Neural cell (in vitro differentiated cells): ENCODE measurements around the gene ARFRP1. TPM values are rescaled to one million over a fixed set of nuclear protein-coding genes. Genes with fewer than 3 reads are reported as not detected.

Source experiments
- H2AFZ ChIP-seq: fragments of 200-600, 300-800 bp; sonication (generic), shearing (Covaris generic); 2 replicates; pipeline ENCODE4 v1.6.0; 2014; ENCODE audit warnings: low read depth, mild to moderate bottlenecking, antibody characterized with exemption, low read length, moderate library complexity
- H3F3A ChIP-seq: fragments of 200-600 bp; shearing (Covaris generic); 2 replicates; pipeline ENCODE4 v1.6.1; 2016; ENCODE audit warnings: mild to moderate bottlenecking, moderate library complexity, mixed read lengths, antibody characterized with exemption, low read length; ENCODE audit not compliant: insufficient read depth, poor library complexity, severe bottlenecking
- H3K27ac ChIP-seq: fragments of 200-600, 300-800 bp; sonication (generic), shearing (Covaris generic); 2 replicates; pipeline ENCODE4 v1.5.1; 2014; ENCODE audit warnings: mild to moderate bottlenecking, low read length, moderate library complexity
- H3K27me3 ChIP-seq: fragments of 300-800, 200-600 bp; sonication (generic), shearing (Covaris generic); 2 replicates; pipeline ENCODE4 v1.6.0; 2014; ENCODE audit warnings: mild to moderate bottlenecking, low read depth, low read length, moderate library complexity; ENCODE audit not compliant: insufficient read depth
- H3K36me3 ChIP-seq: fragments of 300-800, 200-600 bp; sonication (generic), shearing (Covaris generic); 2 replicates; pipeline ENCODE4 v1.5.1; 2014; ENCODE audit warnings: mild to moderate bottlenecking, antibody characterized with exemption, low read length, moderate library complexity; ENCODE audit not compliant: insufficient read depth
- H3K4me2 ChIP-seq: fragments of 300-800, 200-600 bp; sonication (generic), shearing (Covaris generic); 2 replicates; pipeline ENCODE4 v1.6.0; 2014; ENCODE audit warnings: mild to moderate bottlenecking, low read length
- H3K4me3 ChIP-seq: fragments of 300-800, 200-600 bp; sonication (generic), shearing (Covaris generic); 2 replicates; pipeline ENCODE4 v1.5.1; 2014; ENCODE audit warnings: mild to moderate bottlenecking, low read length, moderate library complexity
- H3K79me2 ChIP-seq: fragments of 200-600 bp; shearing (Covaris generic); replicated peaks from 2 replicates; pipeline ENCODE4 v1.6.0; 2014; ENCODE audit warnings: mild to moderate bottlenecking, low read length, moderate library complexity; ENCODE audit not compliant: insufficient read depth
- H3K9ac ChIP-seq: fragments of 300-800, 200-600 bp; sonication (generic), shearing (Covaris generic); 2 replicates; pipeline ENCODE4 v1.6.1; 2016; ENCODE audit warnings: mild to moderate bottlenecking, low read length, mixed read lengths
- H3K9me2 ChIP-seq: fragments of 200-600 bp; shearing (Covaris generic); 2 replicates; pipeline ENCODE4 v1.6.1; 2016; ENCODE audit warnings: mild to moderate bottlenecking, low read length, mixed read lengths; ENCODE audit not compliant: insufficient read depth
- H3K9me3 ChIP-seq: fragments of 200-600, 300-800 bp; sonication (generic), shearing (Covaris generic); 2 replicates; pipeline ENCODE4 v1.6.1; 2016; ENCODE audit warnings: mild to moderate bottlenecking, mixed run types, low read length, moderate library complexity, mixed read lengths
- H4K20me1 ChIP-seq: fragments of 200-600 bp; shearing (Covaris generic); 2 replicates; pipeline ENCODE4 v1.6.1; 2016; ENCODE audit warnings: mild to moderate bottlenecking, mixed run types; ENCODE audit not compliant: insufficient read depth
- EP300 ChIP-seq: fragments of 450-650 bp; conservative IDR thresholded peaks from 2 replicates; pipeline ENCODE4 v1.6.1; 2014; ENCODE audit warnings: antibody characterized with exemption, mild to moderate bottlenecking, moderate library complexity; ENCODE audit not compliant: poor library complexity, severe bottlenecking
- EZH2 ChIP-seq: fragments of 200-600, 300-800 bp; shearing (Covaris generic), sonication (generic); IDR thresholded peaks from 2 replicates; pipeline ENCODE4 v1.6.1; 2014; ENCODE audit warnings: antibody characterized with exemption, low read length, borderline replicate concordance, mild to moderate bottlenecking; ENCODE audit not compliant: insufficient read depth, poor library complexity, severe bottlenecking
- MXI1 ChIP-seq: fragments of 450-650 bp; conservative IDR thresholded peaks from 2 replicates; pipeline ENCODE4 v1.6.1; 2014; ENCODE audit warnings: antibody characterized with exemption, mild to moderate bottlenecking; ENCODE audit not compliant: poor library complexity, severe bottlenecking
- POLR2AphosphoS5 ChIP-seq: IDR thresholded peaks from 2 replicates; pipeline ENCODE4 v1.6.1; 2012
- RAD21 ChIP-seq: fragments of 450-650 bp; conservative IDR thresholded peaks from 2 replicates; pipeline ENCODE4 v1.6.1; 2014; ENCODE audit warnings: antibody characterized with exemption, mild to moderate bottlenecking, moderate library complexity
- SMC3 ChIP-seq: fragments of 450-650 bp; conservative IDR thresholded peaks from 2 replicates; pipeline ENCODE4 v1.6.1; 2014; ENCODE audit warnings: antibody characterized with exemption, mild to moderate bottlenecking, moderate library complexity; ENCODE audit not compliant: poor library complexity
- TAF1 ChIP-seq: IDR thresholded peaks from 2 replicates; pipeline ENCODE4 v1.6.1; 2012; ENCODE audit warnings: low read depth
- polyA plus RNA-seq: library from polyadenylated mRNA; depleted of rRNA; stranded (reverse); fragments of >200 nt; gene quantifications from 2 replicates; pipeline ENCODE4 v1.2.3, GENCODE V29; 2014
- TF ChIP-seq, protein P1 (sequence below): IDR thresholded peaks from 2 replicates; pipeline ENCODE4 v1.6.1; 2012; ENCODE audit warnings: borderline replicate concordance
- TF ChIP-seq, protein P2 (sequence below): fragments of 450-650 bp; IDR thresholded peaks from 2 replicates; pipeline ENCODE4 v1.5.1; 2014; ENCODE audit warnings: antibody characterized with exemption, mild to moderate bottlenecking, moderate library complexity; ENCODE audit not compliant: poor library complexity, severe bottlenecking

Gene ARFRP1
- polyA plus RNA-seq, 1 donor from 2014 or later: 70.9 TPM

DNA sequence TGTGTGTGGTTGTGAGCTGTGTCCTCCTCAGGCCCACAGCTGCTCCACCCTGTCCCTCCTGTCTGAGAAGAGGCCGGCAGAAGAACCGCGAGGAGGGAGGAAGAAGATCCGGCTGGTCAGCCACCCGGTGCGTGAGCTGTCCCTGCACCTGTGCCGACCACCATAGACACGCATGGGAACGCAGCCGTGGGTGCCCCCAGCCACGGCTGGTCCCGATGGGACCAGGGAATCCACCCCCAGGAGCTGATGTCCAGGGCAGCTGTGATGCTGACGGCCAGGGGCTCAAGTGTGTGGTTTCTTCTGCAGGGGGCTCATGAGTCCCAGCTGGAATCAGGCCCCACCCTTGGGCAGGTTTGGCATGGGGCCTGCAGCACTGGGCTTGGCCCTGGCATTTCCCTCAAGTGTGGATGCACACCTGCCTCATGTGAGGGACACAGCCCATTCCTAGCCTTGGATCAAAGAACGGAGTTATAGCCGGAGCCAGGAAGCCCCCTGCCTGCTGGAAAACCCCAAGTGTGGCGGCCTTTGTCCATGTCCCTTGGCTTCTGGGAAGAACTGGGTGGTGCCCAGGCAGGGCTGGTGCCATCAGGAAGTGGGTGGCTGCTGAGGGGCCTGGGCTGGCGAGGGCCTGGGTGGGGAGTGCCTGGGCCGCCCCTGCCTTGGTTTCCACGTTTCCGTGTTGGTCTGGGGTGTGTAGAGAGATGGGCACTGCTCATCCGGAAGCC, 15.9 kb downstream of the ARFRP1 start:
- no peaks in the 10 kb centered on the region for H4K20me1 ChIP-seq
- H3K9me2 ChIP-seq: no peaks in the 10 kb centered on the region
- no peak overlapping the region for H2AFZ ChIP-seq
- H3K4me2 ChIP-seq: no peak overlapping the region
- TF ChIP-seq RAD21 (no peak), TAF1 (no peak), EP300 (no peak), MXI1 (no peak), EZH2 (no peak), POLR2AphosphoS5 (no peak), SMC3 (no peak)
- TF ChIP-seq, protein P1, sequence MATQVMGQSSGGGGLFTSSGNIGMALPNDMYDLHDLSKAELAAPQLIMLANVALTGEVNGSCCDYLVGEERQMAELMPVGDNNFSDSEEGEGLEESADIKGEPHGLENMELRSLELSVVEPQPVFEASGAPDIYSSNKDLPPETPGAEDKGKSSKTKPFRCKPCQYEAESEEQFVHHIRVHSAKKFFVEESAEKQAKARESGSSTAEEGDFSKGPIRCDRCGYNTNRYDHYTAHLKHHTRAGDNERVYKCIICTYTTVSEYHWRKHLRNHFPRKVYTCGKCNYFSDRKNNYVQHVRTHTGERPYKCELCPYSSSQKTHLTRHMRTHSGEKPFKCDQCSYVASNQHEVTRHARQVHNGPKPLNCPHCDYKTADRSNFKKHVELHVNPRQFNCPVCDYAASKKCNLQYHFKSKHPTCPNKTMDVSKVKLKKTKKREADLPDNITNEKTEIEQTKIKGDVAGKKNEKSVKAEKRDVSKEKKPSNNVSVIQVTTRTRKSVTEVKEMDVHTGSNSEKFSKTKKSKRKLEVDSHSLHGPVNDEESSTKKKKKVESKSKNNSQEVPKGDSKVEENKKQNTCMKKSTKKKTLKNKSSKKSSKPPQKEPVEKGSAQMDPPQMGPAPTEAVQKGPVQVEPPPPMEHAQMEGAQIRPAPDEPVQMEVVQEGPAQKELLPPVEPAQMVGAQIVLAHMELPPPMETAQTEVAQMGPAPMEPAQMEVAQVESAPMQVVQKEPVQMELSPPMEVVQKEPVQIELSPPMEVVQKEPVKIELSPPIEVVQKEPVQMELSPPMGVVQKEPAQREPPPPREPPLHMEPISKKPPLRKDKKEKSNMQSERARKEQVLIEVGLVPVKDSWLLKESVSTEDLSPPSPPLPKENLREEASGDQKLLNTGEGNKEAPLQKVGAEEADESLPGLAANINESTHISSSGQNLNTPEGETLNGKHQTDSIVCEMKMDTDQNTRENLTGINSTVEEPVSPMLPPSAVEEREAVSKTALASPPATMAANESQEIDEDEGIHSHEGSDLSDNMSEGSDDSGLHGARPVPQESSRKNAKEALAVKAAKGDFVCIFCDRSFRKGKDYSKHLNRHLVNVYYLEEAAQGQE: no peak
- TF ChIP-seq, protein P2, sequence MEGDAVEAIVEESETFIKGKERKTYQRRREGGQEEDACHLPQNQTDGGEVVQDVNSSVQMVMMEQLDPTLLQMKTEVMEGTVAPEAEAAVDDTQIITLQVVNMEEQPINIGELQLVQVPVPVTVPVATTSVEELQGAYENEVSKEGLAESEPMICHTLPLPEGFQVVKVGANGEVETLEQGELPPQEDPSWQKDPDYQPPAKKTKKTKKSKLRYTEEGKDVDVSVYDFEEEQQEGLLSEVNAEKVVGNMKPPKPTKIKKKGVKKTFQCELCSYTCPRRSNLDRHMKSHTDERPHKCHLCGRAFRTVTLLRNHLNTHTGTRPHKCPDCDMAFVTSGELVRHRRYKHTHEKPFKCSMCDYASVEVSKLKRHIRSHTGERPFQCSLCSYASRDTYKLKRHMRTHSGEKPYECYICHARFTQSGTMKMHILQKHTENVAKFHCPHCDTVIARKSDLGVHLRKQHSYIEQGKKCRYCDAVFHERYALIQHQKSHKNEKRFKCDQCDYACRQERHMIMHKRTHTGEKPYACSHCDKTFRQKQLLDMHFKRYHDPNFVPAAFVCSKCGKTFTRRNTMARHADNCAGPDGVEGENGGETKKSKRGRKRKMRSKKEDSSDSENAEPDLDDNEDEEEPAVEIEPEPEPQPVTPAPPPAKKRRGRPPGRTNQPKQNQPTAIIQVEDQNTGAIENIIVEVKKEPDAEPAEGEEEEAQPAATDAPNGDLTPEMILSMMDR: no peak
- H3K36me3 ChIP-seq: no peaks in the 10 kb centered on the region
- H3F3A ChIP-seq: no peaks in the 10 kb centered on the region
- H3K79me2 ChIP-seq: no peaks in the 10 kb centered on the region
- H3K27ac ChIP-seq: no peak overlapping the region
- H3K27me3 ChIP-seq: no peaks in the 10 kb centered on the region
- H3K9ac ChIP-seq: no peak overlapping the region
- H3K9me3 ChIP-seq: no peaks in the 10 kb centered on the region
- H3K4me3 ChIP-seq: no peak overlapping the region

DNA sequence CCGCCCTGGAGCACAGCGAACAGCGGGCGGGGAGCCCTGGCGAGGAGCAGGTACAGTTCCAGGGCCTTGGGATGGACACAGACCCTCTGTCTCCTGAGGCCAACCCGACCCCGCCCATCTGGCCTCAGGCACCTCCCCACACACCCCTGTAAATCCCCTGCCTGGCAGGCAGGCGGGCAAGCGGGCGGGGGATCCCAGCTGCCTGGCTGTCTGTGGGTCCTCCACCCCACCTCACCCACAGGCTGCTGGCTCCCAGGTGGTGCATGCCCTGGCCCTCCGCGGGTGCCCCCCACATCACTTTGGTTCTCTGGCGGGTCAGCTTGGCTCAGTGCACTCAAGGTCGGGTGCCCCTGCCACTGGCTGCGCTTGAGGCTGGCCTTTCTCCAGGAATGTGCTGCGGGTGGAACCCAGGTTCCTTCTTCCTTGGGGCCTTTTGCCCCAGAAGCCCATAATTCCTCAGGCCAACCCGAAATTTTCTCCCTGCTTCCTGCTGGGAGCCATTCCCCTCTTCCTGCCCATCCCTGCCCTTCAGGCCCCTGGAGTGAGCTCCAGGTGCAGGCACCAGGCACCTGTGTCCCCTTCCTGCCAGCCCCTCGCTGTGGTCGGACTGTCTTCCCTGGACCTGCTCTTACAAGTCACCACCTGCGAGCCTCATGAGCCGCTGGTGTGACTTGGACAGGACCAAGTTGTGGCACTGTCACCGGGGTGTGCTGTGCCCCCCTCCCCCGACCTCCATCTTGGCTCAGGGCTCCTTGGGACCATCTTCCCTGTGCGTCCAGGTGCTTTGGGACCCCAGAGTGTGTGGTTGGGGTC, 16.7 kb downstream of the ARFRP1 start:
- no peak overlapping the region for H3K9ac ChIP-seq
- H3K4me3 ChIP-seq: no peak overlapping the region
- H3K9me3 ChIP-seq: no peaks in the 10 kb centered on the region
- no peaks in the 10 kb centered on the region for H4K20me1 ChIP-seq
- no peak overlapping the region for H3K4me2 ChIP-seq
- no peaks in the 10 kb centered on the region for H3K9me2 ChIP-seq
- H3K36me3 ChIP-seq: no peaks in the 10 kb centered on the region
- no peak overlapping the region for H2AFZ ChIP-seq
- H3K27me3 ChIP-seq: no peaks in the 10 kb centered on the region
- no peaks in the 10 kb centered on the region for H3K79me2 ChIP-seq
- no peak overlapping the region for H3K27ac ChIP-seq
- no peak for TF ChIP-seq SMC3
- no peak for TF ChIP-seq TAF1
- TF ChIP-seq, protein P2: no peak
- no peak for TF ChIP-seq RAD21
- TF ChIP-seq EZH2: no peak
- no peak for TF ChIP-seq EP300
- TF ChIP-seq POLR2AphosphoS5: no peak
- TF ChIP-seq, protein P1: no peak
- TF ChIP-seq MXI1: no peak
- no peaks in the 10 kb centered on the region for H3F3A ChIP-seq
